Fibroblast of skin of right quadriceps (primary cell): ENCODE results near the gene LGR5.
A peak's percentile ranks its signal among the peaks of the same experiment; 100 is the strongest.
"Not testable (repeated sequence)": the region's sequence is repeated elsewhere in the genome, so short reads cannot be mapped to it uniquely, and the experiment has no call there.

Experiments
- DNase-seq: peaks from one replicate; pipeline ENCODE4 v3.0.0-alpha.2; 2013

Gene LGR5

DNA sequence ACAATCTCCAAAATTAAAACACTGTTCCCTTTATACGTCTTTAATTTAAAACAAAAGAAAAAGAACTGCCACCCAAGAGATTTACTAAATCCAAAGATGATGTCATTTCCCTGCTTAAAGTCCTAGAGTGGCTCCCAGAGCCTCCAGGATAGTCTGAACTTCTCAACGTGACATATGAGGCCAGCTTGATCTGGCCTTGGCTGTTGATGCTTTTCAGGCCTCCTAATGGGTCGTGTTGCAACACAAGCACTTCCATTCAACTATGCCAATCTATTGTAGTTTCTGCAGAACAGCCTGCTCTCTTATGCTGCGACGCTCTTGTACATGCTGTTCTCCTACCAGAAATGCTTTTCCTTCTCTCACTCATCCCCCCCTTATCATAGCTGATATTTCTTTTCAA, 35.7 kb downstream of the LGR5 start:
- DNase-seq, result peak; percentile 22

DNA sequence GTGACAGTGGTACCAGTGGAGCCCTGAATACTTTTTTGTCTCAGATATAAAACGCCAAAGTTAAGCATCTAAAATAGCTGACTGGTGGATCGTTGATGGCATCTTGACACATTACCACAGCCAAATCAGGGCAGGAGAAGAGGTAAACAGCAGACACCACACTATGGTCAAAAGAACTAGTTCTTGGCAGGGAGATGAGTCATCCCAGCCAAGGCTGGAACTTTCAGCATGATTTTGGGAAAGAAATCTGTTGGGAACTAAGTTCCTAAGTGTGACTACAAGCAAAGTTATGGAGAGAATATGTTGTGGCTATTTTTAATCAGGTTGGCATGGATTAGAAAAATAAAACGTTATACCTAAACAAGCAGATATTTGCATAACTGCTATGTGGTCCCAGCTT, 36.9 kb downstream of the LGR5 start:
- peak; percentile 92 for DNase-seq

DNA sequence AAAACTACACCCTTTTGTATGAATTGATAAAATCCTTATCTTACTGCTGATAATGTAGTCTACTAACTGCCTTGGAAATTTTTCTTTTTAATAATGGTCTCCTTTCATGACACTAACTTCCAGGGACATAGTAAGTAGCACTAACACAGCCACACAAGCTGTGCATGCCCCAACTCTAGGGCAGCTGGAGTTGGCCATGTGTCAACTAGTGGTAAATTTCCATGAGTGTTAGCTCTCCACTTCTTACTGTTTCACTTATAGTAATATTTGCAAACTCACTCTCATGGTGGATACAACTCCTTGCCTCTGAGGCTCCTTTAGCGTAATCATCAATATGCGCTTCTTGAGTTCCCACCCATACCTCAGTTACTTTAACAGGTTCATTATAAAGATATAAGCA, 38.0 kb downstream of the LGR5 start:
- no peak for DNase-seq

DNA sequence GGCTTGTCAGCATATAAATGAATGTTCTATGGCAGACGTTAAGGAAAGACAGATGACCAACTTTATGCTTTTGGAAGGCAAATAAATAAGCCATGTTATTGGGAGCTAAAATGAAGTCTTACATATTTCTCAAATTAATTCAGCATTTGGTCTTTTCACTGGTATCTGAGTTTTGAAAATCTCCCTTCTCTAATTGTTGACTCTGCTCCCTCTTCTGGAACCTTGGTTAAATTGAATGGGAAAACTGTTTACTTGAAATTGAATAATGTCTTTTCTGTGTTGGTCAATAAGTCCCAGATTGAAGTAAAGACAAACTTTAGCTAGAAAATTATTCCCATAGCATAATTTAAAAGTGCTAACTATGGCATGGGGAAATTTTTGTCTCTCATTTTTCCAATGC, 38.7 kb downstream of the LGR5 start:
- no peak for DNase-seq

DNA sequence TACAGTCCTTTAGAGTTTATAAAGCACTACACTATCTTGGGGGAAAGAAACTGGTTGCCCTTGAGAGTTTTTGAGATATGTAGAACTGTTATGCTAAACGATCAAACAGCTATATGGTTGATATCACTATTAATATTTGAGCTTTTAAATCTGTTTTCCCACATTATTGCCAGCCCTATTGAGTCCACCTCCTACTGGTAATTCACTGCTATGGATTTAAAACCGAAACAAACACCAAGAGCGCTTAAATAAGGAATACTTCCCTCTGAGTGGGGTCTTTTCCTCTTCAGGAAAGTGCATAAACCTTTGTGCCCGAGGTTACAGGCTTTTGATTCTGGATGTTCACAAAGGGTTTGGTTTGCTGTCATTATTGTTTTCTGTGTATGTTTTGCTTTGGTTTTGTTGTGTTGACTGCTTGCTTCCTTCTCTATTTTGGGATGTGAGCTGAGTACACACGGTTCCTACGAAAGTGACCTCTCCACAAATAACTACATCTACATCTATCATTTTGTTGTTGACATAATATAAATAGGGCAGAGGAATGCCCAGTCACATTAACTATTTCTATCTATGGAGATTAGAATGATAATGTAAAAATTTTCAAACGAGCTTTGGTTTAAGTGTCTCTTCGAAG, 44.8 kb downstream of the LGR5 start:
- DNase-seq, result no peak

DNA sequence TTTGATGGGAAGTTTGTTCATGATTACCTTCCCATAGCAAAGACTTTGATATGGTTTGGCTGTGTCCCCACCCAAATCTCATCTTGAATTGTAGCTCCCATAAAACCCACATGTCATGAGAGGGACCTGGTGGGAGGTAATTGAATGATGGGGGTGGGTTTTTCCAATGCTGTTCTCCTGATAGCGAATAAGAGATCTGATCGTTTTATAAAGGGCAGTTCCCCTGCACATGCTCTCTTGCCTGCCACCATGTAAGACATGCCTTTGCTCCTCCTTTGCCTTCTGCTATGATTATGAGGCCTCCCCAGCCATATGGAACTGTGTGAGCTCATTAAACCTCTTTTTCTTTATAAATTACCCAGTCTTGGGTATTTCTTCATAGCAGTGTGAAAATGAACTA, 51.2 kb downstream of the LGR5 start:
- not testable (repeated sequence) for DNase-seq

DNA sequence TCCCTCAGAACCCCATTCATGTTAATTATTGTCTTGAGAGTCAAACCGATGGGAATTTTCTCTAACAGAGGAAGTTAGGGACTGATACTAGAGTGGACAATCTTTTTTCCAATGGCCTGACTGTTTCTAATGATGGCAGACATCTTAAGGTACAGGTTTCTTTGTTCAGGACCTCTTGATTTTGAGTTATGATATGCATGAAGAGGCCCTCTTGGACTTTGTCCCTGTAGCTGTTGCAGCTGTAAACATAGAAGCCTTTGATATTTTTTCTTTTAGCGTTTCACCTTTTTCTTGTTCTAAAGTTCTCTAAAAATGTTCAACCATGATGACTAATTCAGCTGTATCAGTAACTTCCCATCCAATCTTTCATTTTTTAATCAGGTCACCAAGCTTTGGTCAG, 53.0 kb downstream of the LGR5 start:
- DNase-seq, result no peak

DNA sequence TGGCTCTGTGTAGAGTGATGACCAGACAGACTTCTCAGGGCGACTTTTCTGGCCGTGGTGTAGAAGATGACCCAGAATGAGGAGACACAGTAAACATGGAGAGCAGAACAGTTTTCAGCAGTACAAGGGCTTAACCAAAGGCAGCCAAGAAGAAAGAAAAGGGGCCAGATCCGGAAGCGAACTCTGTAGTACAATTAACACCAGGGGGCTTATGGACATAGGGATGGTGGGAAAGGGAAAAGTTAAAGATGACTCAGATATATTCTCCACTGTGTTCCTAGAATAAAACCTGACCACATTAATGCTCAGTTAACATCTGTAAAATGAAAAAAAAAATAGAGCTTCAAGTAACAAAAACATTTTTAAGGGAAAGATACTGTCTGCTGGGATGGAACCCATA, 60.2 kb downstream of the LGR5 start:
- no peak for DNase-seq

DNA sequence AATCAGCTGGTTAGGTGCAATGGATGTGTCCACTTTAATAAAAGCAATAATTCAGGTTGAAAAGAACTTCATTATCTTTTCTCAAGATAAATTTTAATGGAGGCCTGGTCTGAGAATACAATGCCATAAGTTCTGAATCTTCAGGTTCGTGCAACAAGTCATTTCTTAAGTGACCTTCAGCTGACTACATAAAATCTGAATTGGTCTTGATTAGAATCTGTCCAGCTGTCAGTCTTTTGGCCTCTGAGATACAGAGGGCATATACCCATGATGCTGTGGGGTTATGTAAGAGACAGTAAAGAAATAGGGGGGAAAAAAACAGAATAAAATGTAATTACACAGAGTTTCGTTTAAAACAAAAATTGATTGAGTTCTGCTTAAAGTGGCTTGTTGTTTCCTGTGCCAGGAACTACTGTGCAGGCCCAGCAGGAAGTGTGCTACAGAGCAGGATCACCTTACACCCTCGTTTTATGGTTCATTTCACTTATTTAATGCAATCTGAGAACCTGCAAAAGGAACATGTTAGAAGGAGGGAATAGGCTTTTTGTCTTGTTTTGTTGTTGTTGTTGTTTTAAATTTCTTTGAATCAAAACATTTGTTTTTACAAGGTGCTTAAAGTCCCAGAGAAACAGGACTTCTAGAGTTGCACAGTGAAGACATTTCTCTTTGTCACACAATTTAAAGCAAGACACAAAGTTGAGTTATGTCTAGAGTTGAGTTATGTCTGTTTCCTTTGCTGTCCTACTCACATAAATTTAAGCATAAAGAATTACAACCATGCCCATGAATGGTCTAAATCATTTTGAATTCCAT, 64.2 kb downstream of the LGR5 start:
- DNase-seq, result no peak

DNA sequence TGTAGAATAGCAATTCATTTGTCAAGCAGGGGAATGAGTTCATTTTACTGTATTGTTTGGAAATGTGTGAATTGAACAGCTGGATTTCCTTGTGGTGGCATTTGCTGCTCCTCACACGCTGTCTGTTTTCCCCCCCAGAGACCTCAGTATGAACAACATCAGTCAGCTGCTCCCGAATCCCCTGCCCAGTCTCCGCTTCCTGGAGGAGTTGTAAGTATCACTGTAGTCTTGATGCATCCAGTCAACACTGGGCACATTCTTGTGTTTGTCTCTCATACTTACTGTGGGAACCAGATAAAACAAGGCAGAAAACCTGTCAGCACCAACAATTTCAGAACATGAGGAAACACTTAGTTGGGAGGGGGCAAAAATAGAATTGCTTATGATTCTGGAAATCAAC, 64.9 kb downstream of the LGR5 start:
- peak; percentile 6 for DNase-seq

DNA sequence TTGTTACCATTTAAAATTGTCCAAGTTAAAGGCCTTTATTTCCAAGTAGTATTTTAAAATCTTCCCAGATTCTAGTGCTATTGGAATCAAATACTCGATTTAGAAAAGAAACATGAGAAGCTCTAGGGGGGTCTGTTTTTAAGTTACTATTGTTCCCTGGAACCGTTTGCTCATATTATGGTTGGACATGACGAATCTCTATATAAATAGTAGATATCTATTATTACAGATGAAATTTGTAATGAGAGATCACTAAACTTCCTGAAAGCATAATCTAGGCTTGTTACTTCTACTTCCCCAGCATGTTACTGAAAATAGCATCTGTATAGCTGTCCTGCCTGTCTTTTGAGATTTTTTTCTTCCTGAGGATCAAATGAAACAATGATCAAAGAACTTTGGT, 70.1 kb downstream of the LGR5 start:
- no peak for DNase-seq

DNA sequence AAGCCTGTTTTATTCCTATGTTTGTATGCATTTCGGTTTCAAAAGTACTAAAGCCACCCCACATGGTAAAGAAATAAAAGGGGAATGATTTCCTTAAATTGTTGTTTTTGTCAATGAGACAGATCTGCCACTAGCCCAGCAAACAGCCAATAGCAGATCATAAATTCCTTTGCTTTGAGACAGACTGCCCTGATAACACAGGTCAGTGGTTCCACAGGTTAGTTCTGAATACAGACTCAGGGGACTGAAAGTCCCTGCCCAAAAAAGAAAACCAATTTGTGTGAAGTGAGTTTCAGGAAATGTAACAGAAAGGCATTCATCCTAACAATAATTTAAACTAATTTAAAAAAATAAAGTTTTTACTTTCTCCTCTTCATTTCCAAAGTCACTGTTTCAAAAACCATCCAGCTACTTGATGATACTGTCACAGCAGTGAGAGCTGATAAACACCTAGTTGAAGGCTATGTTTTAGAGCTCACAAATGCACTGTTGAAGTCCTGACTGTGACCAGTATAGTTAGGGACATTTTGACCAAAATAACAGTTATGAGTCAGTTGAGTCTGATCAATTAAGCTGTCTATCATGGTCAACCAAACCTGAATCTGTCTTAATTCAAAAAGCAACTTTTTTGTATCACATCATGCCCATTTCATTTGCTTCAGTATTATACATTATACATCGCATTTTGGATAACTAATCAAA, 77.7 kb downstream of the LGR5 start:
- no peak for DNase-seq

DNA sequence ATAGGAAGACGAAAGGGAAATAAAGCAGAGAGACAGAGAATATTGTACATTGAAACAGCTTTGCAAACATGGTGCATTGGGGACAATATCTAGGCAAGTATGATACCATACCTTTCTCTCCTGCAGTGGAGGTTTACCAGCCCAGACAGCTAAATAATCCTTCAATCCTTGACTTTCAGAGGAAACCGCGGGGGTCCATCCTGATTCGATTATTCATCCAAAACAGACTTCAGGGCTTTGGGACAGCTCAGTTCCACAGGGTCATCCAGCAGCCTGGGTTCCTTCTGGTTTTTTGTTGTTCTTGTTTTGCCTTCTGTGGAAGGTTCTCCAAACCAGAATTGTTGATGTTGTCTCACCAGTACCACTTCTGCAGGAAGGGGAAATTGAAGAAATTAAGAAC, 81.5 kb downstream of the LGR5 start:
- no peak for DNase-seq

DNA sequence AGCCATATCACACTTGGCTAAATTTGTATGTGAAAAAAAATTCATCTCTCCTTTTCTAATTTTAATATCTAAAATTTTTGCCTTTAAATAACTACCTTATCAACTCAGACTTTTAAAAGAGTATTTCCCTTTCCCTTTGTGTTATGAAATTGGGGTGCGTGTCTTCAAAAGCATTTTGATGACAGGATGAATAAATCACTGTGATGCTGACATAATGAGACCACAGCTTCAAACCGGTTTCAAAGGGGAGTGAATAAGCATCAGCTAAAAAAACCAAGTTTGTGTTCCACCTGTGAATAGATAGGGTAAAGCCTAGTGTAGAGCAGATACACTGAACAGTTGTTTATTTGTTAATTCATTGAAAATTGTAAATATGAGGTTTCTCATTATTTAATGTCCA, 85.0 kb downstream of the LGR5 start:
- DNase-seq, result no peak

DNA sequence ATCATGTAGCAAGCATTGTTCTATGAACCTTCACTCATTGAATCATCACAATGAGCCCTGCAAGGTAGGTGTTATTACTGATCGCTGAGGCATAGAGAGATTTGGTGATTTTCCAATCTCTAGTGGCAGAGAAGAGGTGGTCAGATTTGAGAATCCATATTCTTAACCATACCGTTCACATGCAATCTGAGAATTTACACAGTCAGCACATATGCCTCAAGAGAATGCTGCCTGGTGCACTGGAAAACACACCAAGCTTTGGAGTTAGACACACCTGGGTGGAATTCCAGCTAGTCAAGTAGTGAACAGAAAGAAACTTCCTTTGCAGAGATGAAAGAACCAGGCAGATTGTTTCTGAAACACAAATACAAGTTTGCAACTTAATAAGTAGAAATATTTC, 94.1 kb downstream of the LGR5 start:
- DNase-seq, result no peak

DNA sequence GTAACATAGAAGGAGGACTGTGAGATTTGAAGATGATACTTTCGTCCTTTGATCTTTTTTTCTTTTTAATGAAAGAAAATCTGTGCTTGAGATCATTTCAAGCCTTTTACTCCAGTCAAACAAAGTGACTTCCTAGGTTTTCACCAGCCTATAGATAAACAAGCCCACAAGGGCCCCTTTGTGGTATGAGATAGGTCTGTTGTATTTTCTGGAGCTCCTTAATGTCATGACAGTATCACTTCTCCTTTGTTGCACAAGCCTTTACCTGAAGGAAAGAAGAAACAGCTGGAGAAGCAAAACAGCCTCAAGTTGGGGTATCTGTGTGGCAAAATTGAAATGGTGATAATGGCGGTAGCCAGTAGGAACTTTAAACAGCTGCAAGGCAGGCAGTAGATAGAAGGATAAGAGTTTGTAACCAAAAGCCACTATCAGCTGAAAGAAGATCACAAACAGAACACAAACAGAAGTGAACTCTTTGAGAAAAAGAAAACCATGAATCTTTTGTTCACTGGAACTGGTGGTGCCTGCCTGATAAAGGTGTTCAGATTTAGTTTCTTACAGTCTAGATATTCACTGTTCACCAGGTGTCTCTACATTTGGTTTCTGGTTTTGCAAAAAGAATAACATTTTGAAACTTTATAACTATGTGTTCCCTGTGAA, 96.8 kb downstream of the LGR5 start:
- no peak for DNase-seq

DNA sequence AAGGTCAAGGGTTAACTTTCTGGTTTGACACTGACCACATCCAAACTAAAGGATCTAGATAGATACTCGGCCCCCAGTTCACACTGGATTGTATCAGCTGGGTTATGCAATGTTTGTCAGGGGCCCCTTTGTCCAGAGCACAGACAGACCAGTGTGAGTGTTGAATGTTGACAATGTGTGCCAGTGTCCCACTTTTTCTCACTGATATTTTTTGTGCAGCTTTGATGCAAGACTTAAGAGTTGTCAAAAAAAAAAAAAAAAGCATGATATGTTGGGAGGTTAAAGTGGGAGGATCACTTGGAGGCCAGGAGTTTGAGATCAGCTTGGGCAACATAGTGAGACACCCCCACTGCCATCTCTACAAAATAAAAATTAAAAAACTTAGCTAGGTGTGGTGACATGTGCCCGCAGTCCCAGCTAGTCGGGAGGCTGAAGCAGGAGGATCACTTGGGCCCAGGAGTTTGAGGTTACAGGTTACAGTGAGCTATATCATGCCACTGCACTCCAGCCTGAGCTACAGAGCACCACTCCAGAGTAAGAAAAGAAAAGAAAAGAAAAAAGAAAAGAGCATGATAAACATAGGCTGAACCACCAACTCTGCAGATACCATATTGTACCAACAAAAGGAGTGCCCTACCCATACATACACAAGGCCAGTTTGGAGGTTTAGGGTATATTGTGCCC, 97.5 kb downstream of the LGR5 start:
- no peak for DNase-seq

DNA sequence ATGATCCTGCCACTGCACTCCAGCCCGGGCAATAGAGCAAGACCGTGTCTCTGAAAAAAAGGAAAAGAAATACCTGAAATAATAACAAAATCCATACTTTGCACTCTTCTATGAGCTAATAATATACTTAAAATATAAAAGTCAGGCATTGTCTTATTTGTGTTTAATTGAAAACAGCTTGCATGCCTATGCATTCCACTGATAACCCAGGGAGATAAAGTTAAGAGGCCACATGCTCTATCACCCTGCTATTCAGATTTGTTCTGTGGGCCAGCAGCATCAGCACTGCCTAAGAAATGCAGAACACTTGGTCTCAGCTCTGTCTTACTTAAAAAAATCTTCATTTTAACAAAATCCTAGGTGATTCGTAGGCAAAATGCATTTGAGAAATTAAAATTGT, 99.2 kb downstream of the LGR5 start:
- DNase-seq, result no peak

DNA sequence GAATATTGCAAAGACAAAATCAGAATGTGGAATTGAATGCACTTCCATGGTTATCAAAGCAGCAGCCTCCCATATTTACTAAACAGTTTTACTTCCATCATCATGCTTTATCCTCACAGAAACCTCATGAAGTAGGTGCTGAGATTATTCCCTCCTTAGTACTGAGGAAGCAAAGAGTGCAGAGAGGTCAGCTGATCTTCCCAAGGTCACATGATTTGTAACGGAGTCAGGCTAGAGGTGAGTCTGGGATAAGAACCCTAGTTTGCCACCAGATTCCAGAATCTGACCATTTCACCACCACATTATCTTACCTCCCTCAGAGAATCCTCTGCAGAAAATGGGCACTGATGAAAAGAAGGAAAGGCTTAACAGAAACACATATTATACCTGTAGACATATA, 102.0 kb downstream of the LGR5 start:
- no peak for DNase-seq

DNA sequence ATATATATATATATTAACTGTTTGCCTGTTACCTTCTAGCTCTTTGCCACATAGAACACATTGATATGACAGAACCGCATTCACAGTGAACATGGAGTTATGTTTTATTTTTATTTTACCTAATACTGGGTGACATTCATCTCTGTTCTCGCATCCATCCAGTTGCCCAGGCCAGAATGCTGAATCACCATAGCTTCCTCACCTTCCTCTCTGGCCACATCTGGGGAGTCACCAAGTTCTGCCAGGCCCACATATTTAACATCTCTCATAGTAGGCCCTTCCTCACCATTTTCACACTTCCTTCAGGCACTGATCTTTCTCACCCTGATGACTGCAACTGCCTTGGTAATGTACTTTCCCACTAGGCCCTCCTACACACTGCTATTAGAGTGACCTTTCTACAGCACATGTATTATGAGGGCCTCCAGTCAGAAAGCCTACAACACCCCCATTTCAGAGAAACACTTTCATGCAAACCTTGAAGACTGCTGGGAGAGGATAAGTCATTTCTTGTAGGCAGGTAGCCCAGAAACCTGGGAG, 106.8 kb downstream of the LGR5 start:
- no peak for DNase-seq

DNA sequence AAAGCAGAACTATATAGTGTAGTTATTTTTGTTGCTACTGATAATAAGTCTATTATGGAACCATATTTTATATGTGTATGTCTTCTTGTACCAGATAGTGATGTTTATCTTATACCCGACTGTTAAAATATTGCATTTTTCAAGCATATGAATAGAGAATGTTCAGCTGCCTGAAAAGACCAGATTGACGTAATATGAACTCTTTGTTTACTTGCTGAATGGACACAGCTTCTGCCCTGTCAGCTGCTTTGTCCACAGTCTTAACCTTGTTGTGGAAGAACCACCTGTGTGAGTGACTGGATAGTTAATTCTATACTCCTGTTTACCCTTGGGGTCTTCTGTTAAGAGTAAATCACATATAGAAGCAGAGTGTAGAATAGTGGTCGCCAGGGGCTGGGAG, 109.3 kb downstream of the LGR5 start:
- no peak for DNase-seq

DNA sequence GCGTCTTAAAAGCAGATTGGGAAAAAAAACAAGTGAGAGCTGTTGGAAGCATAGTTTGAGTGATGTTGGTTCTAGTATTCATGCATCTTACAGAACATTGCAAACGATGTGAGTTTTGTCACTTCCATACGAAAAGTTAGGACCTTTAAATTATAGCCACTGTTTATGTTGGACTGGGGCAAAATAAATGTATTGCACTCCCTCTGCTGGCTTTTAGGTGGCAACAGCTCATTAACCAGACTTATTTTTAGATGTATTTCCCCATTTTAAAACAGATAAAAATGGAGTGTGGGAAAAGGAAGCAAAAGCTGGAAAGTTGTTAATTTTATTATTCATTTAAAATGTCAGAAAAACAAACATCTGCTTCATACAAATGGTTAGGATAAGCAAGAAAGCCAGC, 111.9 kb downstream of the LGR5 start:
- peak; percentile 25 for DNase-seq
